OCI-LY7 (cell line): Measurements from ENCODE around the gene ARHGEF17.

Experiments used
- EZH2phosphoT487 ChIP-seq: fragments of 200-600 bp; sonication (generic); IDR thresholded peaks from 2 replicates; pipeline ENCODE4 v1.6.1; 2018; ENCODE audit warnings: low read depth, borderline replicate concordance, mild to moderate bottlenecking, mixed run types, antibody characterized with exemption, low read length, moderate library complexity, mixed read lengths
- TF ChIP-seq, protein P1 (sequence below): fragments of 200-600 bp; sonication (generic); conservative IDR thresholded peaks from 2 replicates; pipeline ENCODE4 v1.5.1; 2014; ENCODE audit warnings: mild to moderate bottlenecking, antibody characterized with exemption, low read length, moderate library complexity, mixed read lengths

DNA sequence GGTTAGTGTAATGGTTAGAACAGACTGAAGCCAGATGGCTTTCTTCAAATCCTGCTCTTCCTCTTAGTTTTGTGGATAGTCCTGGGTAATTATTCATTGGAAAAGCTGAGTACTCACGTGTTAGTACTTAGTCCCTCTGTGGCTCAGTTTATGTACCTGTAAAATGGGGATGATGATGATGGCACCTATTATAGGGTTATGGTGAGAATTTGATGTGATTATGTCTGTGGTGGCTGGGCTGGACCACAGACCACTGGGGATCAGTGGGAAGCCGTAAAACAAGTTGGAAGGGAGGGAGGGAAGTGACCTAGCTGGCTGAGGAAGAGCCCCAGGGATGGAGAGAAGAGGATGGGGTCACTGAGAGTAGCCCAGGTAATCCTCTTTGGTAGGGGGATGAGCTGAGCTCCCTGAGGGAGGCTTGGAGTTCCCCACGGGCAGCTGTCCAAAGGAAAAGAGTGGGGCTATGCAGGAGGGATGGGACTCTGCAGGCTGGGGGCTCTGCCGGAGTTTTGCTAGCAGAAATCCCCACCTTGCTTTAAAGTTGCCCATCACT, 19.8 kb downstream of the ARHGEF17 start:
- no peak for TF ChIP-seq EZH2phosphoT487
- TF ChIP-seq, protein P1, sequence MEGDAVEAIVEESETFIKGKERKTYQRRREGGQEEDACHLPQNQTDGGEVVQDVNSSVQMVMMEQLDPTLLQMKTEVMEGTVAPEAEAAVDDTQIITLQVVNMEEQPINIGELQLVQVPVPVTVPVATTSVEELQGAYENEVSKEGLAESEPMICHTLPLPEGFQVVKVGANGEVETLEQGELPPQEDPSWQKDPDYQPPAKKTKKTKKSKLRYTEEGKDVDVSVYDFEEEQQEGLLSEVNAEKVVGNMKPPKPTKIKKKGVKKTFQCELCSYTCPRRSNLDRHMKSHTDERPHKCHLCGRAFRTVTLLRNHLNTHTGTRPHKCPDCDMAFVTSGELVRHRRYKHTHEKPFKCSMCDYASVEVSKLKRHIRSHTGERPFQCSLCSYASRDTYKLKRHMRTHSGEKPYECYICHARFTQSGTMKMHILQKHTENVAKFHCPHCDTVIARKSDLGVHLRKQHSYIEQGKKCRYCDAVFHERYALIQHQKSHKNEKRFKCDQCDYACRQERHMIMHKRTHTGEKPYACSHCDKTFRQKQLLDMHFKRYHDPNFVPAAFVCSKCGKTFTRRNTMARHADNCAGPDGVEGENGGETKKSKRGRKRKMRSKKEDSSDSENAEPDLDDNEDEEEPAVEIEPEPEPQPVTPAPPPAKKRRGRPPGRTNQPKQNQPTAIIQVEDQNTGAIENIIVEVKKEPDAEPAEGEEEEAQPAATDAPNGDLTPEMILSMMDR = no peak
